PFSK-1 (cell line): ENCODE measurements around the gene SLC16A4.

Experiments
- POLR2AphosphoS5 ChIP-seq: IDR thresholded peaks from 2 replicates; pipeline ENCODE4 v1.6.1; 2012; ENCODE audit warnings: low read depth, mild to moderate bottlenecking, control low read depth, low read length, moderate library complexity
- TF ChIP-seq, protein P1 (sequence below), 2 experiments: IDR thresholded peaks; 2 replicates each; pipeline versions ENCODE4 v1.6.1 to v1.8.0; 2011 to 2012; ENCODE audit warnings: low read depth in 2 of 2, low read length in 2 of 2, control low read depth in 1 of 2, inconsistent platforms in 1 of 2, mild to moderate bottlenecking in 1 of 2, moderate library complexity in 1 of 2; ENCODE audit not compliant: insufficient read depth in 1 of 2

DNA sequence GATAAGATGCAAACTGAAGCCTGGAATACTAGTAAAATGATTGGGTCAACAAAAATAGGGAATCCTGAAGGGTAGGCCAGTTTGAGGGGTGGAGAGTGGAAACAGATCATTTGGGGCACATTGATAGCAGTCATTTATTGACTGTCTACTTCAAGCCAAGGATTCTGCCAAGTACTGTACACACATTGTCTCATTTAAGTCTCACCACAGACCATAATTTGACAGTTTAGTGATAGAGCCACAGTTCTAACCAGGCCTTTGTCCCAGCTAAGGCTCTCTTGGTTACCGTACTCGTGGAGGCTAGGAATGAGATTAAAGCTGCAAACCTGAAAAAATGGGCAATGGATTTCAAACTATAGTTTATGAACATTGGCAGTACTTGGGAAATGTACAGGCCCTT lies 40.5 kb downstream of the SLC16A4 start:
- no peak for TF ChIP-seq POLR2AphosphoS5
- TF ChIP-seq, protein P1, sequence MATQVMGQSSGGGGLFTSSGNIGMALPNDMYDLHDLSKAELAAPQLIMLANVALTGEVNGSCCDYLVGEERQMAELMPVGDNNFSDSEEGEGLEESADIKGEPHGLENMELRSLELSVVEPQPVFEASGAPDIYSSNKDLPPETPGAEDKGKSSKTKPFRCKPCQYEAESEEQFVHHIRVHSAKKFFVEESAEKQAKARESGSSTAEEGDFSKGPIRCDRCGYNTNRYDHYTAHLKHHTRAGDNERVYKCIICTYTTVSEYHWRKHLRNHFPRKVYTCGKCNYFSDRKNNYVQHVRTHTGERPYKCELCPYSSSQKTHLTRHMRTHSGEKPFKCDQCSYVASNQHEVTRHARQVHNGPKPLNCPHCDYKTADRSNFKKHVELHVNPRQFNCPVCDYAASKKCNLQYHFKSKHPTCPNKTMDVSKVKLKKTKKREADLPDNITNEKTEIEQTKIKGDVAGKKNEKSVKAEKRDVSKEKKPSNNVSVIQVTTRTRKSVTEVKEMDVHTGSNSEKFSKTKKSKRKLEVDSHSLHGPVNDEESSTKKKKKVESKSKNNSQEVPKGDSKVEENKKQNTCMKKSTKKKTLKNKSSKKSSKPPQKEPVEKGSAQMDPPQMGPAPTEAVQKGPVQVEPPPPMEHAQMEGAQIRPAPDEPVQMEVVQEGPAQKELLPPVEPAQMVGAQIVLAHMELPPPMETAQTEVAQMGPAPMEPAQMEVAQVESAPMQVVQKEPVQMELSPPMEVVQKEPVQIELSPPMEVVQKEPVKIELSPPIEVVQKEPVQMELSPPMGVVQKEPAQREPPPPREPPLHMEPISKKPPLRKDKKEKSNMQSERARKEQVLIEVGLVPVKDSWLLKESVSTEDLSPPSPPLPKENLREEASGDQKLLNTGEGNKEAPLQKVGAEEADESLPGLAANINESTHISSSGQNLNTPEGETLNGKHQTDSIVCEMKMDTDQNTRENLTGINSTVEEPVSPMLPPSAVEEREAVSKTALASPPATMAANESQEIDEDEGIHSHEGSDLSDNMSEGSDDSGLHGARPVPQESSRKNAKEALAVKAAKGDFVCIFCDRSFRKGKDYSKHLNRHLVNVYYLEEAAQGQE (IDR thresholded peaks at IDR 0.05; ENCODE audit: insufficient read depth in 1 of 2, low read depth in 2 of 2, low read length in 2 of 2), result no peak
